SK-N-SH (cell line): Measurements from ENCODE around the gene KRTAP4-12. TPM values are rescaled to one million over a fixed set of nuclear protein-coding genes. Genes with fewer than 3 reads are reported as not detected.
"Not testable (repeated sequence)": the region's sequence is repeated elsewhere in the genome, so short reads cannot be mapped to it uniquely, and the experiment has no call there.

Experiments
- CTCF ChIA-PET: fragments of 300-600, 350-600 bp; formaldehyde crosslinking; extraction: SDS; loops from one replicate; lab custom pipeline; 2021; lab: Yijun Ruan, JAX
- POLR2A ChIA-PET: fragments of 350-600 bp; sonication (Branson Sonifier 250); formaldehyde crosslinking; extraction: SDS; loops from one replicate; lab custom pipeline; 2020; ENCODE audit warnings: antibody characterized with exemption, inconsistent platforms; lab: Yijun Ruan, JAX
- DNase-seq: peaks from one replicate; pipeline ENCODE4 v3.0.0; 2012
- H2AFZ ChIP-seq: fragments of 200-600 bp; sonication (generic); 2 replicates; pipeline ENCODE4 v1.8.1; 2016; ENCODE audit warnings: antibody characterized with exemption, mild to moderate bottlenecking, low read depth
- H3F3A ChIP-seq: fragments of 200-600 bp; sonication (generic); replicated peaks from 2 replicates; pipeline ENCODE3; 2016; ENCODE audit warnings: antibody characterized with exemption, mild to moderate bottlenecking; ENCODE audit not compliant: insufficient read depth
- H3K27ac ChIP-seq, 2 experiments: fragments of 200-500 bp in 1 of 2; fragments of 200-600 bp in 1 of 2; sonication (Bioruptor generic) in 1 of 2; sonication (generic), shearing (Covaris generic) in 1 of 2; 2 replicates each; pipeline versions ENCODE4 v1.5.1 to v1.6.1; 2014 to 2016; ENCODE audit warnings: low read depth in 2 of 2, inconsistent platforms in 1 of 2, low read length in 1 of 2, mild to moderate bottlenecking in 1 of 2, mixed read lengths in 1 of 2
- H3K27me3 ChIP-seq: fragments of 200-600 bp; sonication (generic), shearing (Covaris generic); 2 replicates; pipeline ENCODE4 v1.6.1; 2016; ENCODE audit warnings: mixed run types; ENCODE audit not compliant: insufficient read depth
- H3K36me3 ChIP-seq, 2 experiments: fragments of 200-500 bp in 1 of 2; fragments of 200-600 bp in 1 of 2; sonication (Bioruptor generic) in 1 of 2; sonication (generic) in 1 of 2; replicated peaks in 1 of 2; 2 replicates each; pipeline versions ENCODE3 to v1.5.1; 2014 to 2016; ENCODE audit warnings: low read length in 1 of 2, mild to moderate bottlenecking in 1 of 2; ENCODE audit not compliant: insufficient read depth in 2 of 2, control insufficient read depth in 1 of 2
- H3K4me1 ChIP-seq, 2 experiments: fragments of 200-500 bp in 1 of 2; fragments of 200-600 bp in 1 of 2; sonication (Bioruptor generic) in 1 of 2; sonication (generic), shearing (Covaris generic) in 1 of 2; 2 replicates each; pipeline versions ENCODE4 v1.5.1 to v1.6.1; 2014 to 2016; ENCODE audit warnings: low read depth in 1 of 2, low read length in 1 of 2, mixed run types in 1 of 2; ENCODE audit not compliant: insufficient read depth in 2 of 2, control insufficient read depth in 1 of 2
- H3K4me2 ChIP-seq: fragments of 200-600 bp; sonication (generic), shearing (Covaris generic); 2 replicates; pipeline ENCODE4 v1.6.1; 2017; ENCODE audit warnings: mixed run types
- H3K4me3 ChIP-seq, 2 experiments: fragments of 200-500 bp in 1 of 2; fragments of 200-600 bp in 1 of 2; sonication (Bioruptor generic) in 1 of 2; sonication (generic), shearing (Covaris generic) in 1 of 2; 2 replicates each; pipeline versions ENCODE4 v1.5.1 to v1.8.1; 2014 to 2016; ENCODE audit warnings: low read depth in 2 of 2, inconsistent platforms in 1 of 2, low read length in 1 of 2, mild to moderate bottlenecking in 1 of 2, mixed read lengths in 1 of 2, moderate library complexity in 1 of 2
- H3K79me2 ChIP-seq: fragments of 200-600 bp; sonication (generic); 2 replicates; pipeline ENCODE4 v1.8.1; 2017; ENCODE audit warnings: mild to moderate bottlenecking; ENCODE audit not compliant: insufficient read depth
- H3K9ac ChIP-seq: fragments of 200-600 bp; sonication (generic); 2 replicates; pipeline ENCODE4 v1.6.1; 2017; ENCODE audit warnings: mixed run types
- H3K9me2 ChIP-seq: fragments of 200-600 bp; sonication (generic); 2 replicates; pipeline ENCODE4 v1.6.1; 2017; ENCODE audit warnings: mixed run types
- H3K9me3 ChIP-seq: fragments of 200-600 bp; sonication (generic); 2 replicates; pipeline ENCODE4 v1.6.1; 2017; ENCODE audit warnings: mixed run types, mild to moderate bottlenecking, moderate library complexity
- H4K20me1 ChIP-seq: fragments of 200-600 bp; sonication (generic); 2 replicates; pipeline ENCODE4 v1.6.1; 2017; ENCODE audit warnings: mild to moderate bottlenecking, mixed run types; ENCODE audit not compliant: insufficient read depth
- CHD2 ChIP-seq: fragments of 150-350 bp; IDR thresholded peaks from 2 replicates; pipeline ENCODE4 v1.6.1; 2018; ENCODE audit warnings: low read length; ENCODE audit not compliant: partially characterized antibody
- ELF1 ChIP-seq: IDR thresholded peaks from 2 replicates; pipeline ENCODE4 v1.4.0; 2012
- EP300 ChIP-seq, 2 experiments: IDR thresholded peaks; 2 replicates each; pipeline versions ENCODE4 v1.4.0 to v1.6.1; 2012; ENCODE audit warnings: borderline replicate concordance in 1 of 2, low read depth in 1 of 2, low read length in 1 of 2
- FOSL2 ChIP-seq: IDR thresholded peaks from 2 replicates; pipeline ENCODE4 v1.4.0; 2012; ENCODE audit warnings: low read depth, mild to moderate bottlenecking, moderate library complexity, borderline replicate concordance
- FOXJ3 ChIP-seq: sonication (generic); formaldehyde crosslinking; IDR thresholded peaks from 2 replicates; pipeline ENCODE4 v1.5.1; 2020; ENCODE audit warnings: mild to moderate bottlenecking, missing genetic modification reagents
- FOXM1 ChIP-seq: IDR thresholded peaks from 2 replicates; pipeline ENCODE4 v1.4.0; 2012; ENCODE audit warnings: low read depth, mild to moderate bottlenecking
- JUND ChIP-seq: IDR thresholded peaks from 2 replicates; pipeline ENCODE4 v1.4.0; 2012
- MEF2A ChIP-seq: IDR thresholded peaks from 2 replicates; pipeline ENCODE4 v1.4.0; 2012; ENCODE audit warnings: low read depth, borderline replicate concordance
- MXI1 ChIP-seq: IDR thresholded peaks from 2 replicates; pipeline ENCODE4 v1.6.1; 2012; ENCODE audit warnings: mild to moderate bottlenecking, low read depth, low read length, improper control_type of control experiment
- PBX3 ChIP-seq: IDR thresholded peaks from 2 replicates; pipeline ENCODE4; 2012
- POLR2AphosphoS5 ChIP-seq: IDR thresholded peaks from 2 replicates; pipeline ENCODE4 v1.6.1; 2012; ENCODE audit warnings: low read depth, low read length
- RCOR1 ChIP-seq: fragments of 150-350 bp; IDR thresholded peaks from 2 replicates; pipeline ENCODE4 v1.6.1; 2017; ENCODE audit warnings: antibody characterized with exemption, low read length
- REST ChIP-seq: IDR thresholded peaks from 2 replicates; pipeline ENCODE4 v1.6.1; 2012; ENCODE audit warnings: mild to moderate bottlenecking, low read depth, low read length, moderate library complexity
- RFX5 ChIP-seq: IDR thresholded peaks from 2 replicates; pipeline ENCODE4 v1.6.1; 2012; ENCODE audit warnings: mild to moderate bottlenecking, improper control_type of control experiment, low read length
- RXRA ChIP-seq: IDR thresholded peaks from 2 replicates; pipeline ENCODE4 v1.4.0; 2012; ENCODE audit warnings: low read depth, mild to moderate bottlenecking, borderline replicate concordance
- SIN3A ChIP-seq: IDR thresholded peaks from 2 replicates; pipeline ENCODE4 v1.6.1; 2012; ENCODE audit warnings: low read depth, mild to moderate bottlenecking, low read length, moderate library complexity, borderline replicate concordance
- SMC3 ChIP-seq: IDR thresholded peaks from 2 replicates; pipeline ENCODE4 v1.6.1; 2012; ENCODE audit warnings: low read depth, low read length, improper control_type of control experiment
- TAF1 ChIP-seq: IDR thresholded peaks from 2 replicates; pipeline ENCODE4 v1.6.1; 2012; ENCODE audit warnings: low read depth, mild to moderate bottlenecking, low read length, moderate library complexity, borderline replicate concordance
- TCF12 ChIP-seq: IDR thresholded peaks from 2 replicates; pipeline ENCODE4 v1.4.0; 2012
- TEAD4 ChIP-seq: IDR thresholded peaks from 2 replicates; pipeline ENCODE4 v1.4.0; 2012; ENCODE audit warnings: mild to moderate bottlenecking, borderline replicate concordance; ENCODE audit not compliant: insufficient read depth
- USF2 ChIP-seq: fragments of 150-350 bp; IDR thresholded peaks from 2 replicates; pipeline ENCODE4 v1.6.1; 2017; ENCODE audit warnings: antibody characterized with exemption, low read length, low read depth, borderline replicate concordance
- WGBS: methylation state at CpG from one replicate; pipeline ENCODE4 v1.1.6; 2017; ENCODE audit warnings: low lambda C conversion rate; 5-methylcytosine and 5-hydroxymethylcytosine counted together
- polyA plus RNA-seq, 3 experiments: library from polyadenylated mRNA; depleted of rRNA; stranded (reverse); fragments of >200 nt; gene quantifications; 2 replicates each; pipeline ENCODE4 v1.2.3, GENCODE V29; 2012

KRTAP4-12 gene
- polyA plus RNA-seq, 1 of the 3 experiments (the other 2 are of a cell fraction): not detected

- TF ChIP-seq REST (no peak), TAF1 (no peak), JUND (no peak), FOXM1 (no peak), POLR2AphosphoS5 (no peak), ELF1 (no peak), RXRA (no peak)
- TF ChIP-seq, all 33 proteins: peak for 0
Measured at GRCh38 chr17:41111151-41111885, 12.7 kb downstream of the KRTAP4-12 start (continued).

- H3K4me2 ChIP-seq, H2AFZ ChIP-seq, H3F3A ChIP-seq, H4K20me1 ChIP-seq, H3K9ac ChIP-seq, CTCF ChIA-PET, DNase-seq, H3K9me3 ChIP-seq, POLR2A ChIA-PET, H3K4me3 ChIP-seq, H3K27me3 ChIP-seq, H3K79me2 ChIP-seq, H3K4me1 ChIP-seq, H3K9me2 ChIP-seq, H3K27ac ChIP-seq, H3K36me3 ChIP-seq: not testable (repeated sequence)
- 3% methylated on average over 1 of the region's 1 CpG for WGBS
Measured at GRCh38 chr17:41108728-41109386, 15.1 kb downstream of the KRTAP4-12 start.

GRCh38 chr17:41107941-41108450 lies 16.0 kb downstream of the KRTAP4-12 start:
- no peak overlapping the region for H3K4me3 ChIP-seq
- no peak for TF ChIP-seq RCOR1
- TF ChIP-seq TEAD4: no peak
- no peak for TF ChIP-seq JUND
- TF ChIP-seq ELF1: no peak
- TF ChIP-seq FOSL2: no peak
- TF ChIP-seq RFX5: no peak
- TF ChIP-seq PBX3: no peak
- TF ChIP-seq MEF2A: no peak
- no peak for TF ChIP-seq FOXJ3
- no peak for TF ChIP-seq CHD2
- TF ChIP-seq SIN3A: no peak
- TF ChIP-seq USF2: no peak
- no peak for TF ChIP-seq EP300 (IDR thresholded peaks at IDR 0.05; ENCODE audit: borderline replicate concordance in 1 of 2, low read depth in 1 of 2, low read length in 1 of 2)
- no peak for TF ChIP-seq SMC3
- TF ChIP-seq TAF1: no peak
- TF ChIP-seq MXI1: no peak
- TF ChIP-seq TCF12: no peak

More at GRCh38 chr17:41107941-41108450, 16.0 kb downstream of the KRTAP4-12 start:
- no peaks in the 10 kb centered on the region for H3K79me2 ChIP-seq
- no peak overlapping the region for H3K4me2 ChIP-seq
- H3K4me1 ChIP-seq: no peaks in the 10 kb centered on the region; a peak in 1 of 4 replicates
- WGBS: 6% methylated on average over 1 of the region's 1 CpG
- no peak overlapping the region for H2AFZ ChIP-seq
- H3F3A ChIP-seq: peaks cover 3% of the 10 kb centered on the region
- peaks cover 9% of the 10 kb centered on the region; the same call in 1 of the 2 replicates for H3K9me3 ChIP-seq
- no peak overlapping the region for H3K9ac ChIP-seq
- H3K36me3 ChIP-seq: no peaks in the 10 kb centered on the region
- H3K9me2 ChIP-seq: no peaks in the 10 kb centered on the region
- POLR2A ChIA-PET: no interaction called here
- CTCF ChIA-PET: no interaction called here
- DNase-seq: no peak
- no peak overlapping the region for H3K27ac ChIP-seq
- H4K20me1 ChIP-seq: no peaks in the 10 kb centered on the region
- H3K27me3 ChIP-seq: no peaks in the 10 kb centered on the region
